Measurements from ENCODE around the gene PAOX. TPM values are rescaled to one million over a fixed set of nuclear protein-coding genes. Genes with fewer than 3 reads are reported as not detected.

The PAOX gene
- total and polyA plus RNA-seq, 2 experiments from 2014 or later, result 4.1 to 8.7 TPM

DNA sequence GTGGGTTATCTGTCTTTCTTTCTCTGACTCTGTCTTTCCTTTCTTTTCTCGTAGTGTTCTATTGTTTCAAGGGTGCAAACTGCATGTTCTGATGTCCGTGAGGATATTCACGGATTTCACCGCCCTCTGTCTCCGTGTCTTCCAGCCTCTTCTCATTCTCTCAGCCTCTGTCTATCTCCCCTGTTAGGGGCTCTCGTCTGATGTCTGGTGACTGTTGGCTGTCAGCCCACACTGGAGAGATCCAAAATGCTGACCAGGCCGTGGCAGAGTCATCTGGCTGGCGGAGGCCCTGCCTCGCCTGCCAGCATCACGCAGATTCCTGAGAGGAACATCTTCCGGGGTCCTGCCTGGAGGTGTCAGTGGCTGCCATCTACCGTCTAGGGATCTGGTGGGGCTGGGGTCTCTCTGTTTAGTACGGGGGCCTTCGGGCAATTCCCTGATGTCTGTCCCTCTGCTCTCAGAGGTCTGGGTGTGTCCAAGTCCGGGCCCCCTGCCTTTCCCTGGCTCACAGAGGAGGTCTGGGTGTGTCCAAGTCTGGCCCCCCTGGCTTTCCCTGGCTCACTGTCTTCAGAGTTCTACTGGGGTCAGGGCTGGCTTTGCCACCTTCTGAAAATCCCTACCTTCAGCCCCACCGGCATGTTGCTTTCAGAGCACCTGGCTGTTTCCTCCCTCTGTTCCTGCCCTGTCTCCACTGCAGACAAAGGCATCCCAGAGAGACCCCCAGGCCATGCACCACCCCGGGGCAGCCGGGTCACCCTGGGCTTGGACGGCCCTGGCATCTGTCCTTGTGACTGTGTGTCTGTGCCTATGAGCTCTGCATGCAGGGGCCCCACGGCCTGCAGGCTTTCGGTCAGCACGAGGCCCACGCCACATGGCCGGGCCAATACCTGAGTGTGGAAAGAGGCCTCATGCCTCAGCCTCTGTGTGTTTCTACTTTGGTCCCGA lies 60.7 kb downstream of the PAOX start:
- Mint-ChIP-seq H3K36me3 (ENCODE audit: low read depth) (peaks cover 21% of the 10 kb centered on the region), H3K27ac (no peak overlapping the region), H3K4me1 (no peaks in the 10 kb centered on the region), H3K4me3 (no peak overlapping the region), H3K27me3 (ENCODE audit: insufficient read depth, low read depth, poor library complexity) (peaks cover 3% of the 10 kb centered on the region), H3K9me3 (peaks cover 81% of the 10 kb centered on the region)
- H3K79me2 ChIP-seq (replicated peaks; ENCODE audit: insufficient read depth), result no peaks in the 10 kb centered on the region
- H3K4me1 ChIP-seq (ENCODE audit: insufficient read depth), result no peaks in the 10 kb centered on the region
- TF ChIP-seq, protein P1, sequence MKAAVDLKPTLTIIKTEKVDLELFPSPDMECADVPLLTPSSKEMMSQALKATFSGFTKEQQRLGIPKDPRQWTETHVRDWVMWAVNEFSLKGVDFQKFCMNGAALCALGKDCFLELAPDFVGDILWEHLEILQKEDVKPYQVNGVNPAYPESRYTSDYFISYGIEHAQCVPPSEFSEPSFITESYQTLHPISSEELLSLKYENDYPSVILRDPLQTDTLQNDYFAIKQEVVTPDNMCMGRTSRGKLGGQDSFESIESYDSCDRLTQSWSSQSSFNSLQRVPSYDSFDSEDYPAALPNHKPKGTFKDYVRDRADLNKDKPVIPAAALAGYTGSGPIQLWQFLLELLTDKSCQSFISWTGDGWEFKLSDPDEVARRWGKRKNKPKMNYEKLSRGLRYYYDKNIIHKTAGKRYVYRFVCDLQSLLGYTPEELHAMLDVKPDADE (IDR thresholded peaks at IDR 0.05), result no peak
- TF ChIP-seq, protein P2, sequence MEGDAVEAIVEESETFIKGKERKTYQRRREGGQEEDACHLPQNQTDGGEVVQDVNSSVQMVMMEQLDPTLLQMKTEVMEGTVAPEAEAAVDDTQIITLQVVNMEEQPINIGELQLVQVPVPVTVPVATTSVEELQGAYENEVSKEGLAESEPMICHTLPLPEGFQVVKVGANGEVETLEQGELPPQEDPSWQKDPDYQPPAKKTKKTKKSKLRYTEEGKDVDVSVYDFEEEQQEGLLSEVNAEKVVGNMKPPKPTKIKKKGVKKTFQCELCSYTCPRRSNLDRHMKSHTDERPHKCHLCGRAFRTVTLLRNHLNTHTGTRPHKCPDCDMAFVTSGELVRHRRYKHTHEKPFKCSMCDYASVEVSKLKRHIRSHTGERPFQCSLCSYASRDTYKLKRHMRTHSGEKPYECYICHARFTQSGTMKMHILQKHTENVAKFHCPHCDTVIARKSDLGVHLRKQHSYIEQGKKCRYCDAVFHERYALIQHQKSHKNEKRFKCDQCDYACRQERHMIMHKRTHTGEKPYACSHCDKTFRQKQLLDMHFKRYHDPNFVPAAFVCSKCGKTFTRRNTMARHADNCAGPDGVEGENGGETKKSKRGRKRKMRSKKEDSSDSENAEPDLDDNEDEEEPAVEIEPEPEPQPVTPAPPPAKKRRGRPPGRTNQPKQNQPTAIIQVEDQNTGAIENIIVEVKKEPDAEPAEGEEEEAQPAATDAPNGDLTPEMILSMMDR (conservative IDR thresholded peaks at IDR 0.05; ENCODE audit: low read depth in 2 of 2), result no peak
- TF ChIP-seq, protein P3, sequence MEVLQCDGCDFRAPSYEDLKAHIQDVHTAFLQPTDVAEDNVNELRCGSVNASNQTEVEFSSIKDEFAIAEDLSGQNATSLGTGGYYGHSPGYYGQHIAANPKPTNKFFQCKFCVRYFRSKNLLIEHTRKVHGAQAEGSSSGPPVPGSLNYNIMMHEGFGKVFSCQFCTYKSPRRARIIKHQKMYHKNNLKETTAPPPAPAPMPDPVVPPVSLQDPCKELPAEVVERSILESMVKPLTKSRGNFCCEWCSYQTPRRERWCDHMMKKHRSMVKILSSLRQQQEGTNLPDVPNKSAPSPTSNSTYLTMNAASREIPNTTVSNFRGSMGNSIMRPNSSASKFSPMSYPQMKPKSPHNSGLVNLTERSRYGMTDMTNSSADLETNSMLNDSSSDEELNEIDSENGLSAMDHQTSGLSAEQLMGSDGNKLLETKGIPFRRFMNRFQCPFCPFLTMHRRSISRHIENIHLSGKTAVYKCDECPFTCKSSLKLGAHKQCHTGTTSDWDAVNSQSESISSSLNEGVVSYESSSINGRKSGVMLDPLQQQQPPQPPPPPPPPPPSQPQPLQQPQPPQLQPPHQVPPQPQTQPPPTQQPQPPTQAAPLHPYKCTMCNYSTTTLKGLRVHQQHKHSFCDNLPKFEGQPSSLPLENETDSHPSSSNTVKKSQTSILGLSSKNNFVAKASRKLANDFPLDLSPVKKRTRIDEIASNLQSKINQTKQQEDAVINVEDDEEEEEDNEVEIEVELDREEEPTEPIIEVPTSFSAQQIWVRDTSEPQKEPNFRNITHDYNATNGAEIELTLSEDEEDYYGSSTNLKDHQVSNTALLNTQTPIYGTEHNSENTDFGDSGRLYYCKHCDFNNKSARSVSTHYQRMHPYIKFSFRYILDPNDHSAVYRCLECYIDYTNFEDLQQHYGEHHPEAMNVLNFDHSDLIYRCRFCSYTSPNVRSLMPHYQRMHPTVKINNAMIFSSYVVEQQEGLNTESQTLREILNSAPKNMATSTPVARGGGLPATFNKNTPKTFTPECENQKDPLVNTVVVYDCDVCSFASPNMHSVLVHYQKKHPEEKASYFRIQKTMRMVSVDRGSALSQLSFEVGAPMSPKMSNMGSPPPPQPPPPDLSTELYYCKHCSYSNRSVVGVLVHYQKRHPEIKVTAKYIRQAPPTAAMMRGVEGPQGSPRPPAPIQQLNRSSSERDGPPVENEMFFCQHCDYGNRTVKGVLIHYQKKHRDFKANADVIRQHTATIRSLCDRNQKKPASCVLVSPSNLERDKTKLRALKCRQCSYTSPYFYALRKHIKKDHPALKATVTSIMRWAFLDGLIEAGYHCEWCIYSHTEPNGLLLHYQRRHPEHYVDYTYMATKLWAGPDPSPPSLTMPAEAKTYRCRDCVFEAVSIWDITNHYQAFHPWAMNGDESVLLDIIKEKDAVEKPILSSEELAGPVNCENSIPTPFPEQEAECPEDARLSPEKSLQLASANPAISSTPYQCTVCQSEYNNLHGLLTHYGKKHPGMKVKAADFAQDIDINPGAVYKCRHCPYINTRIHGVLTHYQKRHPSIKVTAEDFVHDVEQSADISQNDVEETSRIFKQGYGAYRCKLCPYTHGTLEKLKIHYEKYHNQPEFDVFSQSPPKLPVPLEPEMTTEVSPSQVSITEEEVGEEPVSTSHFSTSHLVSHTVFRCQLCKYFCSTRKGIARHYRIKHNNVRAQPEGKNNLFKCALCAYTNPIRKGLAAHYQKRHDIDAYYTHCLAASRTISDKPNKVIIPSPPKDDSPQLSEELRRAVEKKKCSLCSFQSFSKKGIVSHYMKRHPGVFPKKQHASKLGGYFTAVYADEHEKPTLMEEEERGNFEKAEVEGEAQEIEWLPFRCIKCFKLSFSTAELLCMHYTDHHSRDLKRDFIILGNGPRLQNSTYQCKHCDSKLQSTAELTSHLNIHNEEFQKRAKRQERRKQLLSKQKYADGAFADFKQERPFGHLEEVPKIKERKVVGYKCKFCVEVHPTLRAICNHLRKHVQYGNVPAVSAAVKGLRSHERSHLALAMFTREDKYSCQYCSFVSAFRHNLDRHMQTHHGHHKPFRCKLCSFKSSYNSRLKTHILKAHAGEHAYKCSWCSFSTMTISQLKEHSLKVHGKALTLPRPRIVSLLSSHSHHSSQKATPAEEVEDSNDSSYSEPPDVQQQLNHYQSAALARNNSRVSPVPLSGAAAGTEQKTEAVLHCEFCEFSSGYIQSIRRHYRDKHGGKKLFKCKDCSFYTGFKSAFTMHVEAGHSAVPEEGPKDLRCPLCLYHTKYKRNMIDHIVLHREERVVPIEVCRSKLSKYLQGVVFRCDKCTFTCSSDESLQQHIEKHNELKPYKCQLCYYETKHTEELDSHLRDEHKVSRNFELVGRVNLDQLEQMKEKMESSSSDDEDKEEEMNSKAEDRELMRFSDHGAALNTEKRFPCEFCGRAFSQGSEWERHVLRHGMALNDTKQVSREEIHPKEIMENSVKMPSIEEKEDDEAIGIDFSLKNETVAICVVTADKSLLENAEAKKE (CRISPR knock-in tag; IDR thresholded peaks at IDR 0.05), result no peak
- TF ChIP-seq STAT1 (IDR thresholded peaks at IDR 0.05; ENCODE audit: unreplicated experiment), result no peak
- no peak for TF ChIP-seq EZH2 (IDR thresholded peaks at IDR 0.05; ENCODE audit: low read depth, unreplicated experiment)
- no peaks in the 10 kb centered on the region for H3K27me3 ChIP-seq (ENCODE audit: insufficient read depth)
- no peak overlapping the region for H3K27ac ChIP-seq (ENCODE audit: low read depth)
- DNase-seq (ENCODE audit: low spot score), result no peak
- no peak for ATAC-seq
- H3K9me2 ChIP-seq (ENCODE audit: insufficient read depth), result no peaks in the 10 kb centered on the region
- no peak overlapping the region for H2AFZ ChIP-seq
- H3K4me3 ChIP-seq, result no peak overlapping the region
- H4K20me1 ChIP-seq (replicated peaks; ENCODE audit: insufficient read depth), result no peaks in the 10 kb centered on the region
- H3K4me2 ChIP-seq, result no peak overlapping the region
- no peaks in the 10 kb centered on the region for H3F3A ChIP-seq (replicated peaks; ENCODE audit: low read depth)
- H3K36me3 ChIP-seq (ENCODE audit: insufficient read depth), result no peaks in the 10 kb centered on the region

All from GM23338 (cell line).